ENCODE measurements around the gene JCAD. TPM values are rescaled to one million over a fixed set of nuclear protein-coding genes. Genes with fewer than 3 reads are reported as not detected.

The JCAD gene
- total RNA-seq, 1 donor from 2014 or later: 19.4 TPM

DNA sequence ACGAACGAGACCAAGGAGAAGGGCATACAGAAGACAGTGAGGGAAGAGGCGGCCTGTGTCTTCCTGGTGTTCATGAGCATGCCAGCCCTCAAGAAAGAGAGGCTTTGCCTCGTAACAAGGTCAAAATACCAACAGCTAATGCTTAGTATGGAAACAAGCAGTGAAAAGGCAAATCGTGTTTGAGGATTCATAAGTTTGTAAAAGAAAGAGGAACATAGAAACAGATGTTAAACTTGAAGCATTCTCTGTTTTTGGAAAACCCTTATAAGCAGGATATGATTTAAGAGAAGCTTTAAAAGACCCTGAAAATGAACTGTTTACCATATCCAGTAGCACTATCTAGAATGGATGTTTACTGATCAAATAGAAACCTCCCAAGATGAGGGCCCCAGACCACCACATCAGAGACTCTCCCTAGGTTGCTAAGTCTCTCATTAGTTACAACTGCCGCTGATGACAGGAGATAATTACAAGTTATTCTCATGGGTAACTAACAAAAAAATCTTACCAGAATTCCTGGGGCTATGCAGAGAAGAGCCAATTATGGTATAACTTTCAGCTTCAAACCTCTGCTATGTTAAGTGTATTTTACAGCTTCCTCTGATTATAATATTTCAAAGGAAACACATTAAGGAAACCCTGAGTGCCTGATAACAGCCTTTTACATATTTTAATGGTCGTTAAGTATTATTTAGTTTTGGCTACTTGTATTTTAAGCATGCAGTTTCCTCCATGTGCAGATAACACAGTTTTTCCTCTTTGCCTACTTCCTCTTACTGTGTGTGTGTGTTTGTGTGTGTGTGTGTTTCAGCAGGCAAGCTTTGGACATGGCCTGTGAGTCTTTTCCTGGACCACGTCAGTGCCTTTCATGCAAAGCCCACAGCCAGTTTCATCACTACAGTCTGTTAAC is 17.9 kb downstream of the JCAD start:
- Mint-ChIP-seq H3K4me1 (ENCODE audit: low read depth) (no peaks in the 10 kb centered on the region), H3K27ac (ENCODE audit: unreplicated experiment) (no peak overlapping the region)
- TF ChIP-seq CTCF (IDR thresholded peaks at IDR 0.05): no peak

DNA sequence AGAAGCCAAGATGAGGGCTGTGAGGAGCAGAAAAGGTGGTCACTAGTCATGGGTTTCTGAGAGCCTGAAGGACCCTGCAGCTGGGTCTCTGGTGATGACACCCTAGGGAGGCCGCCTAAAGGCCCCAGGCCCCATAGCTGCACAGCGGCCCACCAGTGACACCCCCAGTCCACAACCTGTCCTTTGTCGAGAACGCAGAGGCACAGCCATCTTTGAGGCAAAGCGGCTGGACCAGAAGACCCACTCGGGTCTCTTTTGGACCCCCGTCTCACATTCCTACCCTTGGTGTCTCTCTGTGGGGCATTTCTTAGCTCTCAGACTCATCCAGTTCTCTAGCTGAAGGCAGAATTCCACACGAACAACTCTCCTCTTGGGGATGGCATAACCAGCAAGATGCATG is 18.8 kb downstream of the JCAD start:
- Mint-ChIP-seq H3K9me3 (ENCODE audit: low read depth) (no peaks in the 10 kb centered on the region), H3K4me1 (ENCODE audit: low read depth) (no peaks in the 10 kb centered on the region), H3K4me3 (ENCODE audit: unreplicated experiment) (no peak overlapping the region), H3K27ac (ENCODE audit: unreplicated experiment) (no peak overlapping the region), H3K27me3 (ENCODE audit: low read depth) (no peaks in the 10 kb centered on the region), H3K36me3 (ENCODE audit: low read depth) (peaks cover 23% of the 10 kb centered on the region)
- no peak for DNase-seq (ENCODE audit: low spot score)
- no peak for TF ChIP-seq CTCF (IDR thresholded peaks at IDR 0.05)

More for the DNA sequence above, 17.9 kb downstream of the JCAD start:
- no peak for DNase-seq (ENCODE audit: low spot score)
- Mint-ChIP-seq H3K27me3 (ENCODE audit: low read depth) (no peaks in the 10 kb centered on the region), H3K4me3 (ENCODE audit: unreplicated experiment) (no peak overlapping the region), H3K36me3 (ENCODE audit: low read depth) (peaks cover 30% of the 10 kb centered on the region), H3K9me3 (ENCODE audit: low read depth) (no peaks in the 10 kb centered on the region)

GRCh38 chr10:30039988-30040387 is 19.4 kb downstream of the JCAD start:
- Mint-ChIP-seq H3K27ac (ENCODE audit: unreplicated experiment) (no peak overlapping the region), H3K4me3 (ENCODE audit: unreplicated experiment) (no peak overlapping the region), H3K36me3 (ENCODE audit: low read depth) (peaks cover 18% of the 10 kb centered on the region), H3K27me3 (ENCODE audit: low read depth) (no peaks in the 10 kb centered on the region), H3K9me3 (ENCODE audit: low read depth) (no peaks in the 10 kb centered on the region), H3K4me1 (ENCODE audit: low read depth) (no peaks in the 10 kb centered on the region)
- TF ChIP-seq CTCF (IDR thresholded peaks at IDR 0.05): no peak
- no peak for DNase-seq (ENCODE audit: low spot score)

DNA sequence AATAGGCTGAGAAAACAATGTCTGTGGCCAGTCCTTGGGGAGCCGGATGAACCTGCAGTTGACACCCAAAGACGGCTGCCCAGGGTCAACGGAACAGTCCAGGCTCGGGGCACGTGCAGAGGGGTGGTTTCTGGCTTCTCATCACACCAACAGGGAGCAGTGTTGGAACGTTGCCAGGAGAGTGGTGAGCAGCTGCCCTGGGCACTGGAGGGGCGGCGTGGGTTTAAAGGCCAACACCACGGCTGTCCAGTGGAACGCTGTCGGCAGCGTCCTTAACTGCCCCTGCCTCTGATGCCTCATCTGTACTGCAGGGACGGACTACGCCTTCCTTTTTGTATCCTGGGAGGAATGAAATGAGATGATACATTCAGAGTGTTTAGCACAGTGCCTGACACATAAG is 19.8 kb downstream of the JCAD start:
- TF ChIP-seq CTCF (IDR thresholded peaks at IDR 0.05): no peak
- H3K27me3 Mint-ChIP-seq (ENCODE audit: low read depth): no peaks in the 10 kb centered on the region
- no peak overlapping the region for H3K27ac Mint-ChIP-seq (ENCODE audit: unreplicated experiment)
- no peaks in the 10 kb centered on the region for H3K4me1 Mint-ChIP-seq (ENCODE audit: low read depth)
- peaks cover 16% of the 10 kb centered on the region for H3K36me3 Mint-ChIP-seq (ENCODE audit: low read depth)
- H3K9me3 Mint-ChIP-seq (ENCODE audit: low read depth): no peaks in the 10 kb centered on the region
- no peak overlapping the region for H3K4me3 Mint-ChIP-seq (ENCODE audit: unreplicated experiment)
- DNase-seq (ENCODE audit: low spot score): no peak

DNA sequence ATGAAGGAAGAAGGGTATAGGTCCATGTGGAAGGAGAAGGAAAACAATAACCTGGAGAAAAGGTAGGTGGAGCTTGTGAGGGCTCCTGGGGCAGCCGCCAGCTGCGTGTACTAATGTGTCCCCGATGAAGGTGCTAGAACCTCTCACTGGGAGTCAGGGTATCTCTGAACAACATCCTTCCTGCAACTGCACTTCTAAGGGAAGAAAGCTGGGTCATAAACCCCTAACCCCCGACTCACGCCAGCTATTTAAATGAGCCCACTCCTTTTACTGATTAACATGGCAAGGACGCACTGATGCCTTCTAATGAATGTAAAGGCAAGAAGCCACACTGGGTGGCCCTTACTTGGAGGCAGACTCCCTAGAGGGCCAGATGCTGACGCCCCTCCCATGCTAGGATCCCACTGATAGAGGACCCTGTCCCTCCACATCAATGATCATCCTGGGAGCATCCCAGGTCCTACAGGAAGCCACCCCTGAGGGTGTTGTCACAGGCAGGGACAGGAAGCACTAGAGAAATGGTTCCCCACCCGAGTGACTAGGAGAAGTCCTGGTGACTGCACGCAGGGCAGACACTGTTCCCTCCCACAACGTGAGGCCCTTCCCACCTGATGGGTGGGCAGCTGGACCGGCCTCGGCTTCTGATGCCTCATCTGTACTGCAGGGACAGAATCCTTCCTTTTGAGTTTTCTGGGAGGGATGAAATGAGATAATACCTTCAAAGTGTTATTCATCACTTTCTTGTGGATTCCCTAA is 20.4 kb downstream of the JCAD start:
- no peak for TF ChIP-seq CTCF (IDR thresholded peaks at IDR 0.05)
- H3K4me3 Mint-ChIP-seq (ENCODE audit: unreplicated experiment): no peak overlapping the region

More for the DNA sequence above, 20.4 kb downstream of the JCAD start:
- no peaks in the 10 kb centered on the region for H3K27me3 Mint-ChIP-seq (ENCODE audit: low read depth)
- H3K27ac Mint-ChIP-seq (ENCODE audit: unreplicated experiment): no peak overlapping the region
- no peaks in the 10 kb centered on the region for H3K4me1 Mint-ChIP-seq (ENCODE audit: low read depth)
- peaks cover 16% of the 10 kb centered on the region for H3K36me3 Mint-ChIP-seq (ENCODE audit: low read depth)
- DNase-seq (ENCODE audit: low spot score): no peak
- H3K9me3 Mint-ChIP-seq (ENCODE audit: low read depth): no peaks in the 10 kb centered on the region

All from chondrocyte (in vitro differentiated cells).